Suprapubic skin (tissue), 4 donors: ENCODE measurements around the gene HDAC3. TPM values are rescaled to one million over a fixed set of nuclear protein-coding genes. Genes with fewer than 3 reads are reported as not detected.

Source experiments
- DNase-seq, 2 donors: peaks; one replicate each; pipeline ENCODE4 v3.0.0-alpha.2; 2019; ENCODE audit warnings: low spot score in 2 of 2
- H3K27ac ChIP-seq: fragments of 200-600 bp; sonication (generic); one replicate; pipeline ENCODE4 v1.5.1; 2019
- H3K27me3 ChIP-seq: fragments of 200-600 bp; sonication (generic); one replicate; pipeline ENCODE4 v1.5.1; 2019
- H3K36me3 ChIP-seq: fragments of 200-600 bp; sonication (generic); one replicate; pipeline ENCODE4 v1.5.1; 2019
- H3K4me1 ChIP-seq: fragments of 200-600 bp; sonication (generic); one replicate; pipeline ENCODE4 v1.5.1; 2019
- H3K4me3 ChIP-seq: fragments of 200-600 bp; sonication (generic); one replicate; pipeline ENCODE4 v1.5.1; 2019; ENCODE audit warnings: mild to moderate bottlenecking
- H3K9me3 ChIP-seq: fragments of 200-600 bp; sonication (generic); one replicate; pipeline ENCODE4 v1.5.1; 2019
- EP300 ChIP-seq: sonication (generic); formaldehyde crosslinking; IDR thresholded peaks from one replicate; pipeline ENCODE4 v1.6.1; 2017; ENCODE audit warnings: antibody characterized with exemption
- POLR2A ChIP-seq, 2 donors: fragments of 450-650 bp; IDR thresholded peaks; one replicate each; pipeline ENCODE4 v1.6.1; 2017; ENCODE audit warnings: antibody characterized with exemption in 2 of 2, mild to moderate bottlenecking in 2 of 2, moderate library complexity in 2 of 2
- POLR2AphosphoS5 ChIP-seq, 3 donors: sonication (generic); formaldehyde crosslinking; IDR thresholded peaks; one replicate each; pipeline ENCODE4 v1.6.1; 2017; ENCODE audit warnings: antibody characterized with exemption in 3 of 3
- WGBS: methylation state at CpG from one replicate; pipeline ENCODE4 v1.1.5; 2018; 5-methylcytosine and 5-hydroxymethylcytosine counted together
- total RNA-seq, 4 donors: library from RNA; depleted of rRNA; stranded (reverse); fragments of >200 nt; gene quantifications; one replicate each; pipeline ENCODE4 v1.1.0, GENCODE V29; 2016
- TF ChIP-seq, protein P1 (sequence below), 2 donors: fragments of 200-600 bp in 1 of 2; fragments of 450-650 bp in 1 of 2; sonication (generic) in 1 of 2; IDR thresholded peaks; one replicate each; pipeline ENCODE4 v1.5.1; 2016 to 2019; ENCODE audit warnings: antibody characterized with exemption in 2 of 2, mild to moderate bottlenecking in 1 of 2, moderate library complexity in 1 of 2

The HDAC3 gene
- total RNA-seq, 4 donors from 2014 or later = 50.0 to 79.2 (median 59.4) TPM

DNA sequence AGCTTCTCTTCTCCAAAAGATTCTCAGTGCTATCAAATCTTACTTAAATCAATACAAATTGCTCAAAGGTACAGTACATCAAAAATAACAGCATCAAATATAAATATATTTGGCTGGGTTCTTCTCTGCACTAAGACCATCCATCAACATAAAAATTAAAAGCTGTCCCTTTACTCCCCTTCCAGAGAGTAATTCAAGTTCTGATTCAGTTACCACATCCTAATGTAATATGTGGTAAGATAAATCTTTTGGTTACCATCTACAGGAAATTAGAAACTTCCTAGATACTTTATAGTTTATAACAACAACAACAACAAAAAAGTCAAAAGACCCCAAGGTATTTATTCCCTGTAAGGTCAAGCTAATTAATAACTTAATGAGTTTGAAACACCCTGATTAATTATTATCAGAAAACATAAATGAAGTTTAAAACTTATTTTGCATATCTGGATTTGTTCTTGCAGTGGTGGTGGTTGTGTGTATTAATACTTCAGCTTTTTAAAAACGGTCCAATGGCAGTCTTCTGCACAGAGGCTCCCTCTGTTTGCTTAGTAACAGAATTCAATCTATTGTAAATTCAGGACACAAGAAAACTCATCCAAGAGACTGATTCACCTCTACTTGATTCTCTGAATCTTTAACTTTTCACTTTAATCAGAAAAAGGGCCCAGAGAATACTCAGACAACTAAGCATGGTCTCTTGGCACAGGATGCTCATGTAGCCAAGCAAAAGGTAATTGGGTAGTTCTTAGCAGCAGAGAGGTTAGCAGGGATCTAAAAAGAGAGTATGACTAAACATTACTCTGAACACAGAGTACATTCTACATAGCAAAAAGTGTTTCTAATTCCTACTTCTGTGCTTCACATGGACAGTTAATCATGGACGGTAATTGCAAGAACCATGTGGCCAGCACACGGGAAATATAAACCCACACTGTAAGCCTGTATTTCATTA, 38.0 kb downstream of the HDAC3 start:
- peaks cover 23% of the 10 kb centered on the region for H3K4me1 ChIP-seq
- H3K27ac ChIP-seq = peak overlapping the region; percentile 21
- no peak for TF ChIP-seq POLR2AphosphoS5 (IDR thresholded peaks at IDR 0.05)
- TF ChIP-seq, protein P1, sequence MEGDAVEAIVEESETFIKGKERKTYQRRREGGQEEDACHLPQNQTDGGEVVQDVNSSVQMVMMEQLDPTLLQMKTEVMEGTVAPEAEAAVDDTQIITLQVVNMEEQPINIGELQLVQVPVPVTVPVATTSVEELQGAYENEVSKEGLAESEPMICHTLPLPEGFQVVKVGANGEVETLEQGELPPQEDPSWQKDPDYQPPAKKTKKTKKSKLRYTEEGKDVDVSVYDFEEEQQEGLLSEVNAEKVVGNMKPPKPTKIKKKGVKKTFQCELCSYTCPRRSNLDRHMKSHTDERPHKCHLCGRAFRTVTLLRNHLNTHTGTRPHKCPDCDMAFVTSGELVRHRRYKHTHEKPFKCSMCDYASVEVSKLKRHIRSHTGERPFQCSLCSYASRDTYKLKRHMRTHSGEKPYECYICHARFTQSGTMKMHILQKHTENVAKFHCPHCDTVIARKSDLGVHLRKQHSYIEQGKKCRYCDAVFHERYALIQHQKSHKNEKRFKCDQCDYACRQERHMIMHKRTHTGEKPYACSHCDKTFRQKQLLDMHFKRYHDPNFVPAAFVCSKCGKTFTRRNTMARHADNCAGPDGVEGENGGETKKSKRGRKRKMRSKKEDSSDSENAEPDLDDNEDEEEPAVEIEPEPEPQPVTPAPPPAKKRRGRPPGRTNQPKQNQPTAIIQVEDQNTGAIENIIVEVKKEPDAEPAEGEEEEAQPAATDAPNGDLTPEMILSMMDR (IDR thresholded peaks at IDR 0.05) = no peak
- TF ChIP-seq EP300 = no peak
- no peak for TF ChIP-seq POLR2A (IDR thresholded peaks at IDR 0.05)
- H3K9me3 ChIP-seq = no peaks in the 10 kb centered on the region
- 56% methylated on average over 3 of the region's 3 CpGs for WGBS
- no peaks in the 10 kb centered on the region for H3K36me3 ChIP-seq
- no peaks in the 10 kb centered on the region for H3K27me3 ChIP-seq
- no peak overlapping the region for H3K4me3 ChIP-seq
- no peak for DNase-seq

DNA sequence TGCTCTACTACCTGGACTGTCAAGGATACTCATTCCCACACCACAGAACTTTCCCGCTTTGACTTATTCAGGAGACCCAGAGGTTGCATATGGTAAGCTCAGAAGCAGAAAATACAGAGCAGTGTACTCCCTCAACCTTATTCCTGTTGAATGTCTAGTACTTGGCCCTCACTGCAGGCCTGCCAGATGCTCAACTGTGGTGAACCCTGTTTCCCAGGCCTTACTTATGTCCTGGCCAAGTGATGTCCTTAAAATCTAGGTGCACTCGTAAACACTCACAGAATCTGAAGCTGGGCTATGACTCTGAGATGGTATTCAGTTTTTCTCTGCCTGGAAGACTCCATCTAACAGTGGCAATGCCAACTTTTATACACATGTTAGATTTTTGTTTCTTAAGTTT, 38.8 kb downstream of the HDAC3 start:
- 92% methylated on average over 2 of the region's 2 CpGs for WGBS
- no peaks in the 10 kb centered on the region for H3K36me3 ChIP-seq
- H3K4me3 ChIP-seq = no peak overlapping the region
- H3K4me1 ChIP-seq = peaks cover 14% of the 10 kb centered on the region
- TF ChIP-seq POLR2AphosphoS5 (IDR thresholded peaks at IDR 0.05) = no peak
- TF ChIP-seq, protein P1 (IDR thresholded peaks at IDR 0.05) = no peak
- no peak for TF ChIP-seq POLR2A (IDR thresholded peaks at IDR 0.05)
- no peak for TF ChIP-seq EP300
- DNase-seq = no peak
- H3K27ac ChIP-seq = no peak overlapping the region
- H3K9me3 ChIP-seq = no peaks in the 10 kb centered on the region
- H3K27me3 ChIP-seq = no peaks in the 10 kb centered on the region

DNA sequence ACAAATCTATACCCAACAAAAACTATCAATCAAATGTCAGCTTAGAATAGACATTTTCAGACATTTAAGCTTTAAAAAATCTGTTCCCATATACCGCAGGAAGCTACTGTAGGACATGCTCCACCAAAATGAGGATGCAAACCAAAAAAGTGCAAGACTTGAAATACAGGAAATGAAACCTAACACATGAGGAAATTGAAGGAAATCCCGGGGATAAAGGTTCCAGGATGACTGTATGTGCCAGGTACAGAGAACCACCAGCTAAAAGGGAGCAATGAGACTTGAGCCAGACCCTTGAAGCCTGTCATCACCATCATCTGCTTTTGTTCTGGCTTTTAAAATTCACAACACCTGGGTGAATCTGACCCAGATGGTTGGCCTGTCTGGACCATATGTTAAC, 39.3 kb downstream of the HDAC3 start:
- no peak overlapping the region for H3K4me3 ChIP-seq
- no peaks in the 10 kb centered on the region for H3K27me3 ChIP-seq
- H3K4me1 ChIP-seq = peaks cover 10% of the 10 kb centered on the region
- TF ChIP-seq, protein P1 (IDR thresholded peaks at IDR 0.05) = no peak
- TF ChIP-seq EP300 (no peak), POLR2AphosphoS5 (IDR thresholded peaks at IDR 0.05) (no peak), POLR2A (IDR thresholded peaks at IDR 0.05) (no peak)
- H3K27ac ChIP-seq = no peak overlapping the region
- no peak for DNase-seq
- H3K36me3 ChIP-seq = no peaks in the 10 kb centered on the region
- H3K9me3 ChIP-seq = no peaks in the 10 kb centered on the region
- 64% methylated on average over 2 of the region's 2 CpGs for WGBS

DNA sequence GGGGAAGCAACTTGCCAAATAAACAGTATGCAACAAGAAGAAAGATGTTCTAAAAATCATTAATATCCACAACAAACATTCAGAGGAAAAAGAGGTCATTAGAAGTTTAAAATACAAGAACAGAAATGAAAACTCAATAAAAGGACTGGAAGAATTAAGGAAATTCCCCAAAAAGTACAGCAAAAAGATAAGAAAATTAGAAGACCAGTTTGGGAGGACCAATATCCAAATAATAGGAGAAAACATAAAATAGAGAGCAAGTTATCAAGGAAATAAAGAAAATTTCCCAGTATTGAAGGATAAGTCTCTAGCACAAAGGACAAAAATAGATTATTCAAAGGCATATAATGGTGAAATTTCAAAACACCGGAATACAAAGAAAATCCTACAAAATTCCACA, 39.8 kb downstream of the HDAC3 start:
- no peaks in the 10 kb centered on the region for H3K9me3 ChIP-seq
- H3K4me1 ChIP-seq = peaks cover 6% of the 10 kb centered on the region
- DNase-seq = no peak
- TF ChIP-seq, protein P1 (IDR thresholded peaks at IDR 0.05) = no peak
- TF ChIP-seq POLR2A (IDR thresholded peaks at IDR 0.05) (no peak), EP300 (no peak), POLR2AphosphoS5 (IDR thresholded peaks at IDR 0.05) (no peak)
- no peaks in the 10 kb centered on the region for H3K27me3 ChIP-seq
- 100% methylated on average over 1 of the region's 1 CpG for WGBS
- H3K27ac ChIP-seq = no peak overlapping the region
- H3K36me3 ChIP-seq = no peaks in the 10 kb centered on the region
- no peak overlapping the region for H3K4me3 ChIP-seq

DNA sequence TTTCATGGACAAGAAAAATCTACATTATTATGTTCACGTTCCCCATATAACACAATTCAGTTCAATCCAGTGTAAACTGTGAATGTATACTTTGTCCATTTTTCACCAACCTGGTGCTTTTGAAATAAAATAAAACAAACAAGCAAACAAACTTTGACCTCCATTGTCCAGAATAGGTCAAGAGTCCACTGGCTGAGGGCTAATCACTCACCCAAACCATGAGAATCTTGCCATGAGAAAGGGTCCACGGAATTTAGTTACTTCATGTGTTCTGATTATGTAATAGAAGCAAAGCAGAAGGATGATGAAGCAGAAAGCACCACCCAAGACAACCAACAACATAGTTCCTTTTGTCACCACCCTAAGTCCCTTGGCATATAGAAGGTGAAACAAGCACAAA, 46.5 kb downstream of the HDAC3 start:
- TF ChIP-seq, protein P1 (IDR thresholded peaks at IDR 0.05) = no peak
- TF ChIP-seq EP300 (no peak), POLR2A (IDR thresholded peaks at IDR 0.05) (no peak), POLR2AphosphoS5 (IDR thresholded peaks at IDR 0.05) (no peak)
- Histone ChIP-seq H3K4me3 (no peak overlapping the region), H3K9me3 (no peaks in the 10 kb centered on the region), H3K27ac (no peak overlapping the region), H3K4me1 (peaks cover 3% of the 10 kb centered on the region), H3K36me3 (peaks cover 22% of the 10 kb centered on the region), H3K27me3 (no peaks in the 10 kb centered on the region)
- no peak for DNase-seq
- 87% methylated on average over 2 of the region's 2 CpGs for WGBS
